ENCODE data around the gene KCNA5. TPM values are rescaled to one million over a fixed set of nuclear protein-coding genes. Genes with fewer than 3 reads are reported as not detected.

KCNA5 gene
- polyA plus RNA-seq, 1 donor (not counting 4 experiments of a cell fraction or from before 2014, with no cell fraction given): not detected

DNA sequence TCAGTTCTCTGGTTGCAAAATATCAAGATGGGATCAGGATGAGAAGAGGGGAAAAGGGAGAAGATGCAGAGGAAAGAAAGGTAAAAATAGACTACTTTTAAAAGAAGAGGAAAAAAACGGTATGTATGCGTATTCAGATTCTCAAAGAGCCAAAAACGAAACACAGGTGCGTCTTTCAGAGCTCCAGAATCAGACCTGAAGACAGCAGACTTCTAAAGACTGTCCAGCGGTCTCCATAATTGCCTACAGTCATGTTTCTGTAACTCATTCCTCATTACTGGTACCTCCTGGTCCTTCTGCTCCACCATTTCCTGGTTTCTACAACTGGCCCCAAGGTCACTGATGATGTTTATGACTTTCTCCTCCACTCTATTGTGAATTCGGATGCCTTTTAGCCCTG lies 12.4 kb upstream of the KCNA5 start:
- H3K79me2 ChIP-seq (ENCODE audit: control insufficient read depth, insufficient read depth, low read length): no peaks in the 10 kb centered on the region
- no peak overlapping the region for H3K4me3 ChIP-seq (ENCODE audit: control insufficient read depth in 2 of 3, extremely low read depth in 1 of 3, insufficient read depth in 2 of 3, low read depth in 1 of 3, low read length in 3 of 3)
- TF ChIP-seq, protein P1, sequence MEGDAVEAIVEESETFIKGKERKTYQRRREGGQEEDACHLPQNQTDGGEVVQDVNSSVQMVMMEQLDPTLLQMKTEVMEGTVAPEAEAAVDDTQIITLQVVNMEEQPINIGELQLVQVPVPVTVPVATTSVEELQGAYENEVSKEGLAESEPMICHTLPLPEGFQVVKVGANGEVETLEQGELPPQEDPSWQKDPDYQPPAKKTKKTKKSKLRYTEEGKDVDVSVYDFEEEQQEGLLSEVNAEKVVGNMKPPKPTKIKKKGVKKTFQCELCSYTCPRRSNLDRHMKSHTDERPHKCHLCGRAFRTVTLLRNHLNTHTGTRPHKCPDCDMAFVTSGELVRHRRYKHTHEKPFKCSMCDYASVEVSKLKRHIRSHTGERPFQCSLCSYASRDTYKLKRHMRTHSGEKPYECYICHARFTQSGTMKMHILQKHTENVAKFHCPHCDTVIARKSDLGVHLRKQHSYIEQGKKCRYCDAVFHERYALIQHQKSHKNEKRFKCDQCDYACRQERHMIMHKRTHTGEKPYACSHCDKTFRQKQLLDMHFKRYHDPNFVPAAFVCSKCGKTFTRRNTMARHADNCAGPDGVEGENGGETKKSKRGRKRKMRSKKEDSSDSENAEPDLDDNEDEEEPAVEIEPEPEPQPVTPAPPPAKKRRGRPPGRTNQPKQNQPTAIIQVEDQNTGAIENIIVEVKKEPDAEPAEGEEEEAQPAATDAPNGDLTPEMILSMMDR (optimal IDR thresholded peaks at IDR 0.05 in 1 of 3, IDR thresholded peaks at IDR 0.05 in 1 of 3, conservative IDR thresholded peaks at IDR 0.05 in 1 of 3; ENCODE audit: extremely low read depth in 1 of 3, insufficient read depth in 2 of 3, low read length in 3 of 3): no peak
- no peak for TF ChIP-seq EZH2 (IDR thresholded peaks at IDR 0.05; ENCODE audit: low read length)
- FAIRE-seq: no peak
- no peak overlapping the region for H3K9ac ChIP-seq (ENCODE audit: control insufficient read depth, extremely low read depth, insufficient read depth, low read length)
- no peaks in the 10 kb centered on the region for H3K9me1 ChIP-seq (ENCODE audit: control insufficient read depth, extremely low read depth, insufficient read depth, low read length)
- no peaks in the 10 kb centered on the region for H3K4me1 ChIP-seq (ENCODE audit: control insufficient read depth, extremely low read depth, insufficient read depth, low read length)
- H3K36me3 ChIP-seq (ENCODE audit: control insufficient read depth in 2 of 2, extremely low read depth in 1 of 2, insufficient read depth in 2 of 2, low read length in 2 of 2): no peaks in the 10 kb centered on the region
- no peak overlapping the region for H3K4me2 ChIP-seq (ENCODE audit: control insufficient read depth, extremely low read depth, insufficient read depth, low read depth, low read length)
- no peak overlapping the region for H2AFZ ChIP-seq (ENCODE audit: control insufficient read depth, low read length)
- no peak for DNase-seq (ENCODE audit: low read depth, low spot score)
- H3K27me3 ChIP-seq (ENCODE audit: control insufficient read depth, extremely low read depth, insufficient read depth, low read length): no peaks in the 10 kb centered on the region
- no peaks in the 10 kb centered on the region for H3K9me3 ChIP-seq (ENCODE audit: control insufficient read depth, low read depth, low read length)
- dilution Hi-C loops (cut with MboI; ENCODE audit: extremely low pct_ligation_motif_present, low sequenced_read_pairs): no loop called here
- H4K20me1 ChIP-seq (ENCODE audit: control insufficient read depth, extremely low read depth, insufficient read depth, low read length): no peaks in the 10 kb centered on the region
- H3K27ac ChIP-seq (ENCODE audit: control insufficient read depth, insufficient read depth, low read length): no peak overlapping the region

DNA sequence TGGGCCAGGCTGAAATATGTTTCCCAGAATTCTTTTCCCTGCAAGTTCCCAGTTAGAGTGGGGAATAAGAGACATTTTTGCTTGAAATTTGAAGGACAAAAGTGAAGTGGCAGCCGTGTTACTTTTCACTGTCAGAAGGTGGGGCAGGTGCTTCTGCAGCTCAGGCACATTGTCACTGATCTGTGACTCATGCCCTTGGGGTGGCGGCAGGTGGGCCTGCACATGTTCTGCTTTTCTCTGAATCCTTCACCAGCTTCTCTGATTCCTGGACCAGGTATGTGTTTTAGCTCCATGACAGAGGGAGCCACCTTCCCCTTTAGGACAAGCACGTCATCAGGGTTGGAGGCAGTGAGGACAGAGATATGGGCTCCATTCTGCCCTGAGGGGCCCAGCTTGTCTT lies 11.7 kb upstream of the KCNA5 start:
- FAIRE-seq (no peak), DNase-seq (ENCODE audit: low read depth, low spot score) (no peak)
- Histone ChIP-seq H3K36me3 (ENCODE audit: control insufficient read depth in 2 of 2, extremely low read depth in 1 of 2, insufficient read depth in 2 of 2, low read length in 2 of 2) (no peaks in the 10 kb centered on the region), H3K4me2 (ENCODE audit: control insufficient read depth, extremely low read depth, insufficient read depth, low read depth, low read length) (no peak overlapping the region), H3K4me3 (ENCODE audit: control insufficient read depth in 2 of 3, extremely low read depth in 1 of 3, insufficient read depth in 2 of 3, low read depth in 1 of 3, low read length in 3 of 3) (no peak overlapping the region), H3K4me1 (ENCODE audit: control insufficient read depth, extremely low read depth, insufficient read depth, low read length) (no peaks in the 10 kb centered on the region), H4K20me1 (ENCODE audit: control insufficient read depth, extremely low read depth, insufficient read depth, low read length) (no peaks in the 10 kb centered on the region), H3K9me1 (ENCODE audit: control insufficient read depth, extremely low read depth, insufficient read depth, low read length) (no peaks in the 10 kb centered on the region), H3K27me3 (ENCODE audit: control insufficient read depth, extremely low read depth, insufficient read depth, low read length) (no peaks in the 10 kb centered on the region), H2AFZ (ENCODE audit: control insufficient read depth, low read length) (no peak overlapping the region), H3K9me3 (ENCODE audit: control insufficient read depth, low read depth, low read length) (no peaks in the 10 kb centered on the region), H3K79me2 (ENCODE audit: control insufficient read depth, insufficient read depth, low read length) (no peaks in the 10 kb centered on the region), H3K27ac (ENCODE audit: control insufficient read depth, insufficient read depth, low read length) (no peak overlapping the region), H3K9ac (ENCODE audit: control insufficient read depth, extremely low read depth, insufficient read depth, low read length) (no peak overlapping the region)
- dilution Hi-C loops (cut with MboI; ENCODE audit: extremely low pct_ligation_motif_present, low sequenced_read_pairs): no loop called here
- TF ChIP-seq, protein P1 (optimal IDR thresholded peaks at IDR 0.05 in 1 of 3, IDR thresholded peaks at IDR 0.05 in 1 of 3, conservative IDR thresholded peaks at IDR 0.05 in 1 of 3; ENCODE audit: extremely low read depth in 1 of 3, insufficient read depth in 2 of 3, low read length in 3 of 3): no peak
- TF ChIP-seq EZH2 (IDR thresholded peaks at IDR 0.05; ENCODE audit: low read length): no peak

Data from keratinocyte (primary cell).